HEK293 (cell line): ENCODE results near the gene GGA3.

Source experiments
- CTCF ChIA-PET: fragments of 350-600 bp; formaldehyde crosslinking; extraction: SDS; loops from one replicate; lab custom pipeline; 2021; ENCODE audit warnings: antibody characterized with exemption; lab: Yijun Ruan, JAX
- POLR2A ChIA-PET: fragments of 300-600 bp; formaldehyde crosslinking; extraction: SDS; loops from one replicate; lab custom pipeline; 2020; ENCODE audit warnings: antibody characterized with exemption, inconsistent platforms; lab: Yijun Ruan, JAX
- H3K27ac ChIP-seq: fragments of 200-500 bp; sonication (Bioruptor generic); 2 replicates; pipeline ENCODE4 v1.5.1; 2014; ENCODE audit warnings: low read depth, low read length, control low read depth, inconsistent platforms; ENCODE audit errors: extremely low read depth
- H3K36me3 ChIP-seq, 2 experiments: fragments of 200-500 bp in 1 of 2; sonication (Bioruptor generic) in 1 of 2; 1 replicate in 1 of 2; 2 replicates in 1 of 2; pipeline ENCODE4 v1.5.1; 2014 to 2017; ENCODE audit warnings: inconsistent platforms in 2 of 2, low read length in 2 of 2; ENCODE audit not compliant: control insufficient read depth in 2 of 2, insufficient read depth in 1 of 2
- H3K4me1 ChIP-seq: fragments of 200-500 bp; sonication (Bioruptor generic); 2 replicates; pipeline ENCODE4 v1.5.1; 2014; ENCODE audit warnings: mild to moderate bottlenecking, low read length, inconsistent platforms; ENCODE audit not compliant: control insufficient read depth, insufficient read depth
- H3K4me3 ChIP-seq: 2 replicates; pipeline ENCODE4 v1.5.1; 2011; ENCODE audit warnings: low read depth, mild to moderate bottlenecking, control low read depth, low read length, moderate library complexity
- H3K9me3 ChIP-seq: fragments of 200-500 bp; sonication (Bioruptor generic); 2 replicates; pipeline ENCODE4 v1.5.1; 2014; ENCODE audit warnings: low read depth, low read length, inconsistent platforms; ENCODE audit not compliant: control insufficient read depth, insufficient read depth
- BCL11A ChIP-seq: fragments of 450-650 bp; formaldehyde crosslinking; IDR thresholded peaks from 2 replicates; pipeline ENCODE4 v1.5.1; 2016; ENCODE audit warnings: low read depth, missing biosample characterization, missing genetic modification characterization
- EGR2 ChIP-seq: fragments of 450-650 bp; formaldehyde crosslinking; IDR thresholded peaks from 2 replicates; pipeline ENCODE4 v1.5.1; 2016; ENCODE audit warnings: low read depth, missing biosample characterization, missing genetic modification characterization
- KLF8 ChIP-seq: fragments of 450-650 bp; formaldehyde crosslinking; IDR thresholded peaks from 2 replicates; pipeline ENCODE4 v1.5.1; 2016; ENCODE audit warnings: missing biosample characterization, missing genetic modification characterization
- PATZ1 ChIP-seq: fragments of 450-650 bp; formaldehyde crosslinking; IDR thresholded peaks from 2 replicates; pipeline ENCODE4 v1.5.1; 2016; ENCODE audit warnings: missing biosample characterization, missing genetic modification characterization
- PRDM10 ChIP-seq: fragments of 450-650 bp; formaldehyde crosslinking; IDR thresholded peaks from 2 replicates; pipeline ENCODE4 v1.5.1; 2016; ENCODE audit warnings: missing biosample characterization, missing genetic modification characterization
- SP7 ChIP-seq: fragments of 450-650 bp; formaldehyde crosslinking; IDR thresholded peaks from 2 replicates; pipeline ENCODE4 v1.5.1; 2016; ENCODE audit warnings: missing biosample characterization, missing genetic modification characterization
- WT1 ChIP-seq: fragments of 450-650 bp; formaldehyde crosslinking; IDR thresholded peaks from 2 replicates; pipeline ENCODE4 v1.5.1; 2016; ENCODE audit warnings: missing biosample characterization, missing genetic modification characterization
- ZBTB20 ChIP-seq: fragments of 450-650 bp; formaldehyde crosslinking; IDR thresholded peaks from 2 replicates; pipeline ENCODE4 v1.5.1; 2016; ENCODE audit warnings: missing biosample characterization, missing genetic modification characterization
- ZBTB48 ChIP-seq: fragments of 450-650 bp; formaldehyde crosslinking; IDR thresholded peaks from 2 replicates; pipeline ENCODE4 v1.5.1; 2016; ENCODE audit warnings: missing biosample characterization, missing genetic modification characterization
- ZEB2 ChIP-seq: fragments of 450-650 bp; formaldehyde crosslinking; IDR thresholded peaks from 2 replicates; pipeline ENCODE4 v1.5.1; 2016; ENCODE audit warnings: missing biosample characterization, missing genetic modification characterization
- ZFP69B ChIP-seq: fragments of 450-650 bp; formaldehyde crosslinking; IDR thresholded peaks from 2 replicates; pipeline ENCODE4 v1.5.1; 2016; ENCODE audit warnings: missing biosample characterization, missing genetic modification characterization
- ZNF10 ChIP-seq: fragments of 450-650 bp; formaldehyde crosslinking; IDR thresholded peaks from 2 replicates; pipeline ENCODE4 v1.5.1; 2017; ENCODE audit warnings: missing biosample characterization, missing genetic modification characterization
- ZNF121 ChIP-seq: fragments of 450-650 bp; formaldehyde crosslinking; IDR thresholded peaks from 2 replicates; pipeline ENCODE4 v1.5.1; 2016; ENCODE audit warnings: missing biosample characterization, missing genetic modification characterization
- ZNF138 ChIP-seq: fragments of 450-650 bp; formaldehyde crosslinking; IDR thresholded peaks from 2 replicates; pipeline ENCODE4 v1.5.1; 2016; ENCODE audit warnings: missing biosample characterization, missing genetic modification characterization, borderline replicate concordance
- ZNF248 ChIP-seq: fragments of 450-650 bp; formaldehyde crosslinking; IDR thresholded peaks from 2 replicates; pipeline ENCODE4 v1.5.1; 2017; ENCODE audit warnings: missing biosample characterization, missing genetic modification characterization
- ZNF394 ChIP-seq: fragments of 450-650 bp; formaldehyde crosslinking; IDR thresholded peaks from 2 replicates; pipeline ENCODE4 v1.5.1; 2016; ENCODE audit warnings: missing biosample characterization, missing genetic modification characterization, mild to moderate bottlenecking, moderate library complexity, borderline replicate concordance
- ZNF423 ChIP-seq: fragments of 450-650 bp; formaldehyde crosslinking; IDR thresholded peaks from 2 replicates; pipeline ENCODE4 v1.5.1; 2016; ENCODE audit warnings: missing biosample characterization, missing genetic modification characterization
- ZNF501 ChIP-seq: fragments of 450-650 bp; formaldehyde crosslinking; IDR thresholded peaks from 2 replicates; pipeline ENCODE4 v1.5.1; 2016; ENCODE audit warnings: missing biosample characterization, missing genetic modification characterization
- ZNF629 ChIP-seq: fragments of 450-650 bp; formaldehyde crosslinking; IDR thresholded peaks from 2 replicates; pipeline ENCODE4 v1.5.1; 2017; ENCODE audit warnings: missing biosample characterization, missing genetic modification characterization
- ZNF785 ChIP-seq: fragments of 450-650 bp; formaldehyde crosslinking; IDR thresholded peaks from 2 replicates; pipeline ENCODE4 v1.5.1; 2016; ENCODE audit warnings: missing biosample characterization, missing genetic modification characterization
- ZSCAN30 ChIP-seq: fragments of 450-650 bp; IDR thresholded peaks from 2 replicates; pipeline ENCODE4 v1.5.1; 2018; ENCODE audit warnings: missing biosample characterization, mild to moderate bottlenecking, missing genetic modification characterization, moderate library complexity
- TF ChIP-seq, protein P1 (sequence below): fragments of 450-650 bp; formaldehyde crosslinking; IDR thresholded peaks from 2 replicates; pipeline ENCODE4 v1.5.1; 2016; ENCODE audit warnings: missing biosample characterization, missing genetic modification characterization
- TF ChIP-seq, protein P2 (sequence below): fragments of 450-650 bp; formaldehyde crosslinking; IDR thresholded peaks from 2 replicates; pipeline ENCODE4 v1.5.1; 2016; ENCODE audit warnings: missing biosample characterization, missing genetic modification characterization
- TF ChIP-seq, protein P3 (sequence below): fragments of 450-650 bp; formaldehyde crosslinking; IDR thresholded peaks from 2 replicates; pipeline ENCODE4 v1.5.1; 2016; ENCODE audit warnings: missing biosample characterization, missing genetic modification characterization
- TF ChIP-seq, protein P4 (sequence below): fragments of 450-650 bp; IDR thresholded peaks from 2 replicates; pipeline ENCODE4 v1.5.1; 2018; ENCODE audit warnings: missing biosample characterization, mild to moderate bottlenecking, missing genetic modification characterization

The GGA3 gene

DNA sequence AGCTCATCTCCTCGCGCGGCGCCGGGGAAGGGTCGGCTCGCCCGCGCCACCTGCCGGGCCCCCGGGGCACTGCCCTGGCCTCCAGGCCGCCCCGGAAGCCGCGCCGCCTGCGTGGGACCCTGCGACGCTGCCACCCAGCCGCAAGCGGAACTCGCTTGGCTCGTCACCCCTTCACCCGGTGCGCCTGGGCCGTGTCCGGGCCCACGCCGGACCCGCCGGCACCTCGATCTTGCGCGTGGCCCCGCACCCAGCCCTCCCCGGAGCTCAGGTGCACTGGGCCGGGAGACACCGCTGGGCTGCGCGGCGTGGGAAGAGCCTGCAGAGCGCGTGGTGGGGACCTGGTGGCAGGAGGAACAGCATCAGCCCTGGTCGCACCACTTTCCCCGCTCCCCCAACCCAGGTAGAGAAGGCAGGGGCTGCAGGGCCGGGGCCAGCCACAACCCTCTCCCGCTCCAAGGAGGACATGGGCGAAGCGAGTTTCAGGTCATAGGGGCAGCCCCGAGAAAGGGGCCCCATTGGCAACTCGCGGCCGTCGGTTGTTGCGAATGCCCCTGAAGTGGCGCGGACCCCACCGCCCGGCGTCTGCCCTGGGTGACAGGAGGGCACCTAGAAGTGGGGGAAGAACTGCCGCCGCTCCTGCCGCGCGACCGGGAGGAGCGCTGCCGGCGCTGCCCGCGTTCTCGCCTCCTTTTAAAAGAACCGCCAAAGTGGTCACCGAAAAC is 10.0 kb upstream of the GGA3 start:
- H3K4me3 ChIP-seq: peak overlapping the region; percentile 78
- H3K9me3 ChIP-seq: no peaks in the 10 kb centered on the region
- H3K4me1 ChIP-seq: peaks cover 9% of the 10 kb centered on the region; the same call in 1 of the 2 replicates
- peaks cover 8 to 44% of the 10 kb centered on the region in 2 experiments; a peak in 2 of 3 replicates for H3K36me3 ChIP-seq
- peak overlapping the region; percentile 94; the same call in 1 of the 2 replicates for H3K27ac ChIP-seq
- ChIA-PET POLR2A (interaction anchor here (0.6 to 6.6 kb wide), 23 partner anchors 9 to 398 kb away, joined by 3 to 111 read pairs (median 5); partner anchors contain the start of genes FDXR, GGA3, GRB2 and MRPS7), CTCF (interaction anchor here (0.6 to 5.1 kb wide), 52 partner anchors 8 to 479 kb away, joined by 3 to 61 read pairs (median 4); partner anchors contain the start of genes GGA3, MRPS7, NT5C and NUP85)
- TF ChIP-seq PATZ1 (tag by site-specific recombination) (peak; percentile 66), ZNF785 (tag by site-specific recombination) (0 out of 2 replicates have a peak, but pooled peaks have one; percentile 58), KLF8 (tag by site-specific recombination) (peak; percentile 37; the same call in 1 of the 2 replicates), SP7 (tag by site-specific recombination) (peak; percentile 31; the same call in 1 of the 2 replicates), ZNF629 (tag by site-specific recombination) (peak; percentile 33; the same call in 1 of the 2 replicates), ZNF248 (tag by site-specific recombination) (no peak), ZNF394 (tag by site-specific recombination) (no peak), EGR2 (tag by site-specific recombination) (0 out of 2 replicates have a peak, but pooled peaks have one; percentile 41), ZNF423 (tag by site-specific recombination) (peak; percentile 62), ZNF501 (tag by site-specific recombination) (peak; percentile 81), ZSCAN30 (tag by site-specific recombination) (peak; percentile 24), BCL11A (tag by site-specific recombination) (0 out of 2 replicates have a peak, but pooled peaks have one; percentile 11), ZBTB20 (tag by site-specific recombination) (peak; percentile 89), WT1 (peak; percentile 41; the same call in 1 of the 2 replicates), ZBTB48 (peak; percentile 54), PRDM10 (tag by site-specific recombination) (peak; percentile 39; the same call in 1 of the 2 replicates), ZNF10 (tag by site-specific recombination) (peak; percentile 39; the same call in 1 of the 2 replicates), ZNF121 (peak; percentile 22; the same call in 1 of the 2 replicates), ZEB2 (tag by site-specific recombination) (peak; percentile 68; the same call in 1 of the 2 replicates), ZFP69B (no peak), ZNF138 (tag by site-specific recombination) (no peak)
- TF ChIP-seq, protein P1, sequence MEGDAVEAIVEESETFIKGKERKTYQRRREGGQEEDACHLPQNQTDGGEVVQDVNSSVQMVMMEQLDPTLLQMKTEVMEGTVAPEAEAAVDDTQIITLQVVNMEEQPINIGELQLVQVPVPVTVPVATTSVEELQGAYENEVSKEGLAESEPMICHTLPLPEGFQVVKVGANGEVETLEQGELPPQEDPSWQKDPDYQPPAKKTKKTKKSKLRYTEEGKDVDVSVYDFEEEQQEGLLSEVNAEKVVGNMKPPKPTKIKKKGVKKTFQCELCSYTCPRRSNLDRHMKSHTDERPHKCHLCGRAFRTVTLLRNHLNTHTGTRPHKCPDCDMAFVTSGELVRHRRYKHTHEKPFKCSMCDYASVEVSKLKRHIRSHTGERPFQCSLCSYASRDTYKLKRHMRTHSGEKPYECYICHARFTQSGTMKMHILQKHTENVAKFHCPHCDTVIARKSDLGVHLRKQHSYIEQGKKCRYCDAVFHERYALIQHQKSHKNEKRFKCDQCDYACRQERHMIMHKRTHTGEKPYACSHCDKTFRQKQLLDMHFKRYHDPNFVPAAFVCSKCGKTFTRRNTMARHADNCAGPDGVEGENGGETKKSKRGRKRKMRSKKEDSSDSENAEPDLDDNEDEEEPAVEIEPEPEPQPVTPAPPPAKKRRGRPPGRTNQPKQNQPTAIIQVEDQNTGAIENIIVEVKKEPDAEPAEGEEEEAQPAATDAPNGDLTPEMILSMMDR (tag by site-specific recombination): peak; percentile 69
- TF ChIP-seq, protein P2, sequence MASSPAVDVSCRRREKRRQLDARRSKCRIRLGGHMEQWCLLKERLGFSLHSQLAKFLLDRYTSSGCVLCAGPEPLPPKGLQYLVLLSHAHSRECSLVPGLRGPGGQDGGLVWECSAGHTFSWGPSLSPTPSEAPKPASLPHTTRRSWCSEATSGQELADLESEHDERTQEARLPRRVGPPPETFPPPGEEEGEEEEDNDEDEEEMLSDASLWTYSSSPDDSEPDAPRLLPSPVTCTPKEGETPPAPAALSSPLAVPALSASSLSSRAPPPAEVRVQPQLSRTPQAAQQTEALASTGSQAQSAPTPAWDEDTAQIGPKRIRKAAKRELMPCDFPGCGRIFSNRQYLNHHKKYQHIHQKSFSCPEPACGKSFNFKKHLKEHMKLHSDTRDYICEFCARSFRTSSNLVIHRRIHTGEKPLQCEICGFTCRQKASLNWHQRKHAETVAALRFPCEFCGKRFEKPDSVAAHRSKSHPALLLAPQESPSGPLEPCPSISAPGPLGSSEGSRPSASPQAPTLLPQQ (tag by site-specific recombination): peak; percentile 54; the same call in 1 of the 2 replicates
- TF ChIP-seq, protein P3, sequence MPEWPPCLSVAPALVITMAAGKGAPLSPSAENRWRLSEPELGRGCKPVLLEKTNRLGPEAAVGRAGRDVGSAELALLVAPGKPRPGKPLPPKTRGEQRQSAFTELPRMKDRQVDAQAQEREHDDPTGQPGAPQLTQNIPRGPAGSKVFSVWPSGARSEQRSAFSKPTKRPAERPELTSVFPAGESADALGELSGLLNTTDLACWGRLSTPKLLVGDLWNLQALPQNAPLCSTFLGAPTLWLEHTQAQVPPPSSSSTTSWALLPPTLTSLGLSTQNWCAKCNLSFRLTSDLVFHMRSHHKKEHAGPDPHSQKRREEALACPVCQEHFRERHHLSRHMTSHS: no peak
- TF ChIP-seq, protein P4, sequence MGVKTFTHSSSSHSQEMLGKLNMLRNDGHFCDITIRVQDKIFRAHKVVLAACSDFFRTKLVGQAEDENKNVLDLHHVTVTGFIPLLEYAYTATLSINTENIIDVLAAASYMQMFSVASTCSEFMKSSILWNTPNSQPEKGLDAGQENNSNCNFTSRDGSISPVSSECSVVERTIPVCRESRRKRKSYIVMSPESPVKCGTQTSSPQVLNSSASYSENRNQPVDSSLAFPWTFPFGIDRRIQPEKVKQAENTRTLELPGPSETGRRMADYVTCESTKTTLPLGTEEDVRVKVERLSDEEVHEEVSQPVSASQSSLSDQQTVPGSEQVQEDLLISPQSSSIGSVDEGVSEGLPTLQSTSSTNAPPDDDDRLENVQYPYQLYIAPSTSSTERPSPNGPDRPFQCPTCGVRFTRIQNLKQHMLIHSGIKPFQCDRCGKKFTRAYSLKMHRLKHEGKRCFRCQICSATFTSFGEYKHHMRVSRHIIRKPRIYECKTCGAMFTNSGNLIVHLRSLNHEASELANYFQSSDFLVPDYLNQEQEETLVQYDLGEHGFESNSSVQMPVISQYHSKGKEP: peak; percentile 13; the same call in 1 of the 2 replicates
